Common myeloid progenitor, CD34-positive (primary cell): ENCODE results near the gene ADGRD1.

Source experiments
- CTCF ChIA-PET: fragments of 350-600 bp; sonication (Branson Sonifier 250); formaldehyde crosslinking; loops from one replicate; lab custom pipeline; 2021; ENCODE audit warnings: antibody characterized with exemption; lab: Charles Lee
- POLR2A ChIA-PET: fragments of 350-600 bp; sonication (Branson Sonifier 250); formaldehyde crosslinking; loops from one replicate; lab custom pipeline; 2021; ENCODE audit warnings: antibody characterized with exemption; lab: Charles Lee
- DNase-seq, 3 donors: peaks; one replicate each; pipeline versions ENCODE4 v3.0.0 to v3.0.0-alpha.2; 2013
- H3K27ac ChIP-seq, 2 experiments: 1 replicate in 1 of 2; 2 replicates in 1 of 2; pipeline ENCODE4 v1.7.0; 2013; ENCODE audit warnings: inconsistent platforms in 2 of 2, low read length in 2 of 2, mild to moderate bottlenecking in 2 of 2, low read depth in 1 of 2, moderate library complexity in 1 of 2; ENCODE audit not compliant: severe bottlenecking in 2 of 2, insufficient read depth in 1 of 2, poor library complexity in 1 of 2
- H3K27me3 ChIP-seq, 5 experiments: replicated peaks in 2 of 5; 1 replicate in 3 of 5; 2 replicates in 2 of 5; pipeline versions ENCODE4 v1.6.1 to v1.7.0; 2013; ENCODE audit warnings: low read length in 4 of 5, mild to moderate bottlenecking in 2 of 5, moderate library complexity in 2 of 5, inconsistent platforms in 1 of 5; ENCODE audit not compliant: insufficient read depth in 5 of 5, control insufficient read depth in 4 of 5
- H3K36me3 ChIP-seq, 4 experiments: 1 replicate in 2 of 4; 2 replicates in 2 of 4; pipeline versions ENCODE4 v1.6.1 to v1.7.0; 2013; ENCODE audit warnings: low read length in 3 of 4, control low read depth in 1 of 4, mild to moderate bottlenecking in 1 of 4; ENCODE audit not compliant: control insufficient read depth in 4 of 4, insufficient read depth in 4 of 4
- H3K4me1 ChIP-seq, 4 experiments: 1 replicate in 3 of 4; 2 replicates in 1 of 4; pipeline versions ENCODE4 v1.6.1 to v1.7.1; 2013; ENCODE audit warnings: low read length in 3 of 4, mild to moderate bottlenecking in 3 of 4, control low read depth in 1 of 4, inconsistent platforms in 1 of 4, moderate library complexity in 1 of 4; ENCODE audit not compliant: control insufficient read depth in 4 of 4, insufficient read depth in 4 of 4; ENCODE audit errors: control extremely low read depth in 1 of 4
- H3K4me3 ChIP-seq, 7 experiments: 1 replicate in 4 of 7; 2 replicates in 3 of 7; pipeline versions ENCODE4 v1.5.1 to v1.7.0; 2013; ENCODE audit warnings: mild to moderate bottlenecking in 7 of 7, low read length in 6 of 7, moderate library complexity in 6 of 7, inconsistent platforms in 2 of 7, low read depth in 2 of 7, control low read depth in 1 of 7; ENCODE audit not compliant: insufficient read depth in 4 of 7, control insufficient read depth in 1 of 7; ENCODE audit errors: extremely low read depth in 1 of 7
- H3K9me3 ChIP-seq, 5 experiments: 1 replicate in 4 of 5; 2 replicates in 1 of 5; pipeline versions ENCODE4 v1.6.1 to v1.7.1; 2013; ENCODE audit warnings: low read length in 4 of 5, mild to moderate bottlenecking in 2 of 5, inconsistent platforms in 1 of 5, low read depth in 1 of 5, moderate library complexity in 1 of 5; ENCODE audit not compliant: control insufficient read depth in 4 of 5, insufficient read depth in 2 of 5; ENCODE audit errors: control extremely low read depth in 1 of 5
- WGBS: methylation state at CpG from one replicate; pipeline ENCODE4 v1.1.5; 2013; ENCODE audit not compliant: insufficient coverage; 5-methylcytosine and 5-hydroxymethylcytosine counted together

ADGRD1 gene

DNA sequence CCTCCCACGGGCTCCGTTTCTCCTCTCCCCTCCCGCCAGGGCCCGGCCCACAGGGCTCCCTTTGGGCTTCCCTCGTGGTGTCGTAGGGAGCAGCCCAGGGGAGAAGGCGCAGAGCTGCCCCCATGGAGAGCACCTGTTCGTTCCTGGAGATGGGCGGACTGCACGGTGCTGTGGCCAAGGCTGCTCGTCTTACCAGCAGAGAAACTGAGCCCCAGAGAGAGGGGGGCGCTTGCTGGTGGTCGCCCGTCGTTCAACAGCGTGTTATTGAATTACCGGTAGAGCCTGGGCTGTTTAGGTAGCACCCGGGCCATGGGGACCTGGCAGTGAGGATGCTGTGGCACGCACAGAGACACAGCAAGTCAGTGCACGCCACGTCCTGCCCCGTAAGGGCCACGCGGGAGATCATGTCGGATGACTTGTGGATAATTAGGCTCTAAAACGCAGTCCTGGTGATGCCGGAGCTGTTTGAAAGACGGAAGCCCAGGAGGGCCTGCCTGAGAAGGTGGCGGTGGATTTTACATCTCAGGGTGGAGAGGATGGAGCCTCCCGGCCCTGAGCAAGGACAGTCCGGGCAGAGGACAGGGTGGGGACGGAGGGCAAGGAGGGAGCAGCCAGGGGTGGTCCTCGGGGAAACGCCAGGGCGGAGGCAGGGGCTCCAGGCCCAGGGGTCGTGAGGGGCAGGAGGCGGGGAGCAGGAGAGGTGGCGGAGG lies 134.4 kb downstream of the ADGRD1 start:
- H3K4me3 ChIP-seq = no peak overlapping the region
- peaks cover 0 to 11% (median 9%) of the 10 kb centered on the region in 4 experiments for H3K4me1 ChIP-seq
- H3K9me3 ChIP-seq = no peaks in the 10 kb centered on the region
- no peak overlapping the region for H3K27ac ChIP-seq
- CTCF ChIA-PET = interaction anchor here (0.6 kb wide), 1 partner anchor 363 kb away, joined by 3 read pairs; no protein-coding TSS in a partner anchor
- H3K36me3 ChIP-seq = no peaks in the 10 kb centered on the region
- 93% methylated on average over 31 of the region's 38 CpGs for WGBS
- POLR2A ChIA-PET = no interaction called here
- H3K27me3 ChIP-seq = peaks cover 0 to 4% (median 0%) of the 10 kb centered on the region in 5 experiments
- DNase-seq = no peak

DNA sequence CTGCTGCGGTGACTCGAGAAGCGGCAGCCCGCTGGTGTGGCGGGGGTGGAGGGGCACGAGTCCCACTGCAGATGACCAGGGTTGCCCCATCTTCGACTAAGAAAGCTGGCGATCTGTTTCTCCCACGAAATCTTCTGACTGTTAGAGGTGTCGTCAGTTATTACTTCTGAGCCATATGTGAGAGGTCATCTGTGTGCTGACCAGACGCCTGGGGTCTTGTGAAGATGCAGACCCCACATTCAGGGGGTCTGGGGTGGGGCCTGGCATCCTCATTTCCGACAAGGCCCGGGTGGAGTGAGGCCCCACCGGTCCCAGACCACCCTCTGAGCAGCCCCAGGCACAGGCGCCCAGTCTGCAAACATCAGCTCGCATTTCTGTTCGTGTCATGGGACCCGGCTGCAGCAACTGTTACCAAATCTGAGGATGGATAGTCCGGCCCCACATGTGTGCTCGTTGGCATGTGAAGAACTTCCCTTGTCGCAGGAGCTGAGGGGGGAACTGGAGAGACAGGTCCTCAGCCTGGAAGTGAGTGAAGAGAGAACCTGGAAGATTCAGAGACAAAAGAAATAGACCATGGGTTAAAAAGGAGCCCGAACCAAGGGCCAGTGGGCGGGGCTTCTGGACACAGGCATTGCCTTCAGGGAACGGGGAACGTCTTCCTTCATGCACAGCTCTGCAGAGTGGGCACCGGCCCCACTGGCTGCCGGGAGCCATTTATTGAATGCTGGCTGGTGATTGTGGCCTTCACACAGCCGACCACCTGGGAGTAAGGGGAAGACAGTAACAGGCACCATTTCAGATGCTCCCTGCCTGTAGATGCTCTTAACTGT lies 135.2 kb downstream of the ADGRD1 start:
- WGBS = 94% methylated on average over 28 of the region's 28 CpGs
- Histone ChIP-seq H3K9me3 (no peaks in the 10 kb centered on the region), H3K27me3 (peaks cover 0 to 4% (median 0%) of the 10 kb centered on the region in 5 experiments), H3K36me3 (no peaks in the 10 kb centered on the region), H3K4me1 (peaks cover 0 to 19% (median 16%) of the 10 kb centered on the region in 4 experiments), H3K4me3 (no peak overlapping the region), H3K27ac (no peak overlapping the region)
- ChIA-PET CTCF (interaction anchor here (0.6 kb wide), 1 partner anchor 363 kb away, joined by 3 read pairs; no protein-coding TSS in a partner anchor), POLR2A (no interaction called here)
- no peak for DNase-seq

DNA sequence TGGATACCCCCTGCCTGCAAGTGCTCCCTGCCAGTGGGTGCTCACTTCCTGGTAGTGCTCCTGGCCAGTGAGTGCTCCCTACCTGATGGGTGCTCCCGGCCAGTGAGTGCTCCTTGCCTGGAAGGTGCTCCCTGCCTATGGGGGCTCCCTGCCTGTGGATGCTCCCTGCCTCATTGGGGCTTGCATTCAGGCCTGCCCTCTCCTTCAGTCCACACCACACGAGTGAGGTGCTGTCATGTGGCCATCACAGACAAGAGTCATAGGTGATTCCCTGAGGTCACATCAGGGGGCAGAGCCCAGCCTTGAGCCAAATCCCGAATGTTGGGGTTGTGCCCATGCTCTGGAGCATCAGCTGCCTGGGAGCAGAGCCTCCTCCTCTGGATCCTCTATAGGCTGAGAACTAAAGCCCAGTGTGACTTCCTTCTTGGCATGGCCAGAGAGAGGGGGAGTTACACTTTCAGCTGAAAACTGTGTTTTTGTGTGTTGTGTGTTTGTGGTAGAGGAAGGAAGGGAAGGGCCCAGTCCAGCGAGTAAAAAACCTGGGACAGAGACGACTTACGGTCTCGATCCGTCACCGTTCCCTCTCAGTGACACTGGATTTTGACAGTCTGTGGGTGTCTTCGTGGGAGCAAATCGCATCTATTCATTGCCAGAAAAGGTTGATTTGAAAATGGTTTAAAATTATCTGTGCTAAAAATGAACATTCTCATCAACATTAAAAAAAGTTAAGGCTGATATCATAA lies 136.0 kb downstream of the ADGRD1 start:
- Histone ChIP-seq H3K4me1 (peaks cover 0 to 22% (median 18%) of the 10 kb centered on the region in 4 experiments), H3K4me3 (no peak overlapping the region), H3K27me3 (peaks cover 0 to 4% (median 0%) of the 10 kb centered on the region in 5 experiments), H3K9me3 (no peaks in the 10 kb centered on the region), H3K36me3 (no peaks in the 10 kb centered on the region), H3K27ac (no peak overlapping the region)
- DNase-seq = no peak
- POLR2A ChIA-PET = interaction anchor here (0.6 kb wide), 1 partner anchor 503 kb away, joined by 3 read pairs; no protein-coding TSS in a partner anchor
- CTCF ChIA-PET = no interaction called here
- 63% methylated on average over 6 of the region's 11 CpGs for WGBS

DNA sequence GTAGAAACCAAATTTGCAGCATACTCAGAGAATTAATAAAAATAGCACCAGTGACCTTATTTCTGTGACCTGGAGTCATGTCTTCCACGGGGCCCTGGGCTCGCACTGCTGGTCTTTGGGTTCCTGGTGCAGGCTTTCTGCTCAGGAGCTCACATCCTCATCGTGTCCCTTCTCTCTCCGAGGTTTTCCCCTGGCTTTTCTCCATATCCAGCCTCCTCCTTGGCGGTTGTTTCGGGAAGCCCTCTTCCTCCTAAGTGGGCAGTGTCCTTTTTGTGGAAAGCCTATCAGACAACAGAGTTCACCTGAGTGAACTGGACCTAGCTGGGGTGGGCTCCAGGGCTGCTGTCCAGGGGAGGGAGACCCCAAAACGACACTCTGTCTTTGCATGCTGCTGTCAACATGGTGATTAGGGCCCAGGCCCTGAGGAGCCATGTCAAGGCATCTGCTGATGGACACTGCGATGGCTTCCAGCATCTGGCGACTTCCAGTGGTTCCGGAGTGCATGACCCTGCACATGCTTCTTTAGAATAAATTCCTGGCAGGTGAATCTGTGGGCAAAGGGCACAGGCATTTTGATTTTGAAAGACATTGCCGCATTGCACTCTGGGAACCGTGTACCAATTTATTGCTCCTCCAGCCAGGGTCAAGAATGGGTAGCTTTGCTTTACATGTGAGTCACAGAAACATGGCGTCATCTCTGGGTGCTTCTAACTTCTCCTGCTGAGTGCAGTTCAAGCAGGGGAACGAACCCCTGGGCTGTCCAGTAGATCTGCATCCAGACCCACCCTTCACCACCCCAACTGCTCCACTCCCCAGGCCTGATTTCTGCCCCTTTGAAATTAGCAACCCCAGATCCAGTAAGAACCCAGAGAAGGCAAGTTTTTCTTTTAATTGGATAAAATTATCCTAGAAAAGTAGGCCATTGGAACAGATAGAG lies 136.8 kb downstream of the ADGRD1 start:
- POLR2A ChIA-PET = interaction anchor here (0.6 kb wide), 1 partner anchor 502 kb away, joined by 3 read pairs; no protein-coding TSS in a partner anchor

DNA sequence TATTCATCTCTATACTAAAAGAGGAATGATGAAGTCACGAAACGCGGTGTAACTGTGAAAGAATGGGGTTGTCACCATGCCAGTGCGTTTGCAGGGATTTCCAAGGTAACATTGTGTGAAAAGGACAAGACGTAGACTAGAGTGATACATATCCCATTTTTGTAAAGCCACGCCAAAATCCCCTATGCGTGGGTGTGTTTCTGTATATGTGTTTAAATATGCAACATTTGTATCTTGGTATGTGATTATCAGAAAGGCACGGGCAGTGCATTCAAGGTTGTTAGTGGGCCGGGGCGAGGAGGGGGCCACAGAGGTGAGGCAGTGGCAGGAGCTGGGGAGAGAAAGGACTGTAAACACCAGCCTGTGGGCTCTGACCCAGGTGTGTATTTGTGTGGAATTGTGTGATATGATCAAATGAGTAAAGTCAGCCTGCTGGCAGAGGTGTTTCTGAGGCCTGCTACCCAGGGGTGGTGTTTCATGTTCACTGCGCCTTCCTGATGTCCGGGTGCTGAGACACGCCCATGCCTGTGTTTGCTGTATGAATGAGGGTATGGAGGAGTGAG lies 137.8 kb downstream of the ADGRD1 start:
- H3K27ac ChIP-seq = no peak overlapping the region
- 94% methylated on average over 12 of the region's 13 CpGs for WGBS
- peaks cover 0 to 4% (median 0%) of the 10 kb centered on the region in 5 experiments for H3K27me3 ChIP-seq
- POLR2A ChIA-PET = no interaction called here
- H3K36me3 ChIP-seq = no peaks in the 10 kb centered on the region
- H3K4me3 ChIP-seq = no peak overlapping the region
- no peak for DNase-seq
- peaks cover 0 to 22% (median 18%) of the 10 kb centered on the region in 4 experiments for H3K4me1 ChIP-seq
- CTCF ChIA-PET = interaction anchor here (0.6 kb wide), 1 partner anchor 504 kb away, joined by 3 read pairs; no protein-coding TSS in a partner anchor
- H3K9me3 ChIP-seq = no peaks in the 10 kb centered on the region

More for the DNA sequence above, 136.8 kb downstream of the ADGRD1 start:
- no peaks in the 10 kb centered on the region for H3K9me3 ChIP-seq
- peaks cover 0 to 22% (median 18%) of the 10 kb centered on the region in 4 experiments for H3K4me1 ChIP-seq
- no peaks in the 10 kb centered on the region for H3K36me3 ChIP-seq
- H3K27me3 ChIP-seq = peaks cover 0 to 4% (median 0%) of the 10 kb centered on the region in 5 experiments
- H3K27ac ChIP-seq = no peak overlapping the region
- CTCF ChIA-PET = no interaction called here
- 91% methylated on average over 12 of the region's 14 CpGs for WGBS
- no peak overlapping the region for H3K4me3 ChIP-seq
- DNase-seq = no peak
